Stimulated activated naive CD4-positive, alpha-beta T cell (primary cell): ENCODE measurements around the gene TLCD3B.

Experiments
- DNase-seq, 6 experiments: peaks; one replicate each; lab custom pipeline; 2025; lab: John Stamatoyannopoulos, UW

Gene TLCD3B

GRCh38 chr16:29988346-29989075, 42.6 kb downstream of the TLCD3B start:
- DNase-seq = no peak

- DNase-seq = no peak
Measured at GRCh38 chr16:29987371-29988085, 43.5 kb downstream of the TLCD3B start.

GRCh38 chr16:29986931-29987330, 44.1 kb downstream of the TLCD3B start:
- no peak for DNase-seq

- DNase-seq = no peak
Measured at GRCh38 chr16:29986231-29986630, 44.8 kb downstream of the TLCD3B start.

- DNase-seq = no peak
Measured at GRCh38 chr16:29985271-29985811, 45.7 kb downstream of the TLCD3B start.

GRCh38 chr16:29984764-29985147, 46.3 kb downstream of the TLCD3B start:
- no peak for DNase-seq

GRCh38 chr16:29984137-29984763, 46.8 kb downstream of the TLCD3B start:
- no peak for DNase-seq

- DNase-seq = no peak
Measured at GRCh38 chr16:29983420-29984136, 47.5 kb downstream of the TLCD3B start.

GRCh38 chr16:29982560-29983419, 48.3 kb downstream of the TLCD3B start:
- no peak for DNase-seq

GRCh38 chr16:29978564-29979270, 52.4 kb downstream of the TLCD3B start:
- no peak for DNase-seq

- no peak for DNase-seq
Measured at GRCh38 chr16:29978081-29978480, 53.0 kb downstream of the TLCD3B start.

- no peak for DNase-seq
Measured at GRCh38 chr16:29977063-29977825, 53.8 kb downstream of the TLCD3B start.

- DNase-seq = no peak
Measured at GRCh38 chr16:29975811-29976511, 55.1 kb downstream of the TLCD3B start.

GRCh38 chr16:29975134-29975538, 55.9 kb downstream of the TLCD3B start:
- DNase-seq = no peak
